Kidney epithelial cell (primary cell): ENCODE data around the gene PEX11A. TPM values are rescaled to one million over a fixed set of nuclear protein-coding genes. Genes with fewer than 3 reads are reported as not detected.

ENCODE experiments used
- DNase-seq: peaks from one replicate; pipeline ENCODE4 v3.0.0-alpha.2; 2010; ENCODE audit warnings: low read depth
- H3K27me3 ChIP-seq: 2 replicates; pipeline ENCODE4 v1.6.0; 2011; ENCODE audit warnings: low read length; ENCODE audit not compliant: control insufficient read depth, insufficient read depth
- H3K36me3 ChIP-seq: 2 replicates; pipeline ENCODE4 v1.5.1; 2011; ENCODE audit warnings: low read length; ENCODE audit not compliant: control insufficient read depth, insufficient read depth
- H3K4me3 ChIP-seq: 2 replicates; pipeline ENCODE4 v1.5.1; 2011; ENCODE audit warnings: low read depth, mild to moderate bottlenecking, control low read depth, low read length
- total RNA-seq: library from RNA; depleted of rRNA; stranded (reverse); fragments of >200 nt; gene quantifications from 2 replicates; pipeline ENCODE4 v1.2.3, GENCODE V29; 2015
- TF ChIP-seq, protein P1 (sequence below): IDR thresholded peaks from 2 replicates; pipeline ENCODE4 v1.5.1; 2011; ENCODE audit warnings: mild to moderate bottlenecking, moderate library complexity, low read length, control low read depth, inconsistent platforms; ENCODE audit not compliant: insufficient read depth, poor library complexity, severe bottlenecking

The PEX11A gene
- total RNA-seq, 1 donor from 2014 or later: 4.8 TPM

DNA sequence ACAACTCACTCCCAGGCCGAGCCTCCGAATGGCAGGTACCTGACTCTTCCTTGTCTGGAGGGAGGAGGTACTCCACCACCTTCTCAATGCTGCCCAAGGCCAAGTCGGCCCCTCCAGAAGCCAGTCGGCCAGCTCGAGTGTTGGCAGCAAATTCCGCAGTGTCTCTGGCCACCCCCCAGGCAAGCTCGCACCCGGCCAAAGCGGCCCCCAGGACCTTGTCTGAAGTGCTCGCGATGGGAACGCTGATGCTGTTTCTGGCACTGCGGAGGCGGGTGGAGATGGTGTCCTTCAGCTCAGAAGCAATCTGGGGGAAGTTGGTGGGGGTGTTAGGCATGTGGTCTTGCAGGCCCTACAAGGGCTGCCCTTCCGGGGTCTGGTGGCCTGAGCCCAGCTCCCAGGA is 20.6 kb downstream of the PEX11A start:
- Histone ChIP-seq H3K27me3 (no peaks in the 10 kb centered on the region), H3K4me3 (no peak overlapping the region), H3K36me3 (no peaks in the 10 kb centered on the region)
- TF ChIP-seq, protein P1, sequence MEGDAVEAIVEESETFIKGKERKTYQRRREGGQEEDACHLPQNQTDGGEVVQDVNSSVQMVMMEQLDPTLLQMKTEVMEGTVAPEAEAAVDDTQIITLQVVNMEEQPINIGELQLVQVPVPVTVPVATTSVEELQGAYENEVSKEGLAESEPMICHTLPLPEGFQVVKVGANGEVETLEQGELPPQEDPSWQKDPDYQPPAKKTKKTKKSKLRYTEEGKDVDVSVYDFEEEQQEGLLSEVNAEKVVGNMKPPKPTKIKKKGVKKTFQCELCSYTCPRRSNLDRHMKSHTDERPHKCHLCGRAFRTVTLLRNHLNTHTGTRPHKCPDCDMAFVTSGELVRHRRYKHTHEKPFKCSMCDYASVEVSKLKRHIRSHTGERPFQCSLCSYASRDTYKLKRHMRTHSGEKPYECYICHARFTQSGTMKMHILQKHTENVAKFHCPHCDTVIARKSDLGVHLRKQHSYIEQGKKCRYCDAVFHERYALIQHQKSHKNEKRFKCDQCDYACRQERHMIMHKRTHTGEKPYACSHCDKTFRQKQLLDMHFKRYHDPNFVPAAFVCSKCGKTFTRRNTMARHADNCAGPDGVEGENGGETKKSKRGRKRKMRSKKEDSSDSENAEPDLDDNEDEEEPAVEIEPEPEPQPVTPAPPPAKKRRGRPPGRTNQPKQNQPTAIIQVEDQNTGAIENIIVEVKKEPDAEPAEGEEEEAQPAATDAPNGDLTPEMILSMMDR: no peak
- DNase-seq: no peak

DNA sequence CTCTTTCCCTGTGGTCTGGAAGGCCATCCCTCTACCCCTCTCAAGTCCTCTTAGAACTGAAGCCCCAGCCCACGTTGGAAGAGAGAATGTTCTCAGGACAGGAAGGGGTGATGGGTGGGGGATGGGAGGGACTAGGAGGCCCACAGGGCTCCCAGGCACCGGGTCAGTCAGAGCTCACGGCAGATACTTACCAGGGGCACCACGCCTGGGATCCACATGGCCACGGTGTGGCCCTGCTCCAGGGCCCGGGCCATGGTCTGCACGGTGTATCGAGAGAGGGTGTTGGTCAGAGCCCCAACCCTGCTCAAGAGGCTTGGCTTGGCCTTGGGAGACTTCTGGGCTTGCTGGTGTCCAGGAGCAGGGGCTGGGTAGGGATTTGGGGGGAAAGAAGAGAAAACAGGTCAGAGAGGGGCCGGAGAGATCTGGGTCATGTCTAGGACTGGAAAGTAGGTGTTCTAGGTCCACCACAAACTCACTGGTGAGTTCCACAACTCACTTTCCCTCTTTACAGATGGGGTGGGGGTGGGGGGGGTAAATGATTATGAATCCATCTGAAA is 21.2 kb downstream of the PEX11A start:
- no peak for DNase-seq
- TF ChIP-seq, protein P1: no peak
- no peaks in the 10 kb centered on the region for H3K36me3 ChIP-seq
- no peak overlapping the region for H3K4me3 ChIP-seq
- no peaks in the 10 kb centered on the region for H3K27me3 ChIP-seq

DNA sequence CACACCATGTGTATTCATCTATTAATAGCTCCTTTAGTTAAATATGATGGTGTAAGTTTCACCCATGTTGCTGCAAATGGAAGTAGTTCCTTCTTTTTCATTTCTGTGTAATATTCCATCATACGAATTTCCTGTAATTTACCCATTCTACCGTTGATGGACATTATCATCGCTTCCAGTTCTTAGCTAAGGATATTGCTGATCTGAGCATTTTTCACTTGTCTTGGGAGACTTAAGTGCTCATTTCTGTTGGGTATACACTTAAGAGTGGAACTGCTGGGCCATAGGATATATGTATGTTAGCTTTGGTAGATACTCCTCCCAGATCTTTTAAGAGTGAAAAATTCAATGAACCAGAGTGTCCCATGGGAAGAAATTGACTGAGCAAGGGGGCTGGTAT is 22.4 kb downstream of the PEX11A start:
- no peak for DNase-seq
- TF ChIP-seq, protein P1: no peak
- no peaks in the 10 kb centered on the region for H3K36me3 ChIP-seq
- H3K27me3 ChIP-seq: no peaks in the 10 kb centered on the region
- no peak overlapping the region for H3K4me3 ChIP-seq

DNA sequence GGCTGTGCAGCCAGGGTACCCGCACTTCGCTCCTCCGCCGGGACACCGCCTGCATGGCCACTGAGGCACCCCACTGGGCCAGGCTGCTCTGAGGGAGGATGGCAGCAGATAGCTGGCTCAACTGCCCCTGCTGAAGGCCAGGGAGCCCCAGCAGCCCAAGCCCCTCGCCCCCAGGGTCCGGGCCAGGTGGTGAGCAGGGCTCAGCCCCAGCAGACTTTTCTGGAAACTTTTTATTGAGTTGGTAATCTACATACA is 22.9 kb downstream of the PEX11A start:
- DNase-seq: no peak
- Histone ChIP-seq H3K27me3 (no peaks in the 10 kb centered on the region), H3K4me3 (no peak overlapping the region), H3K36me3 (no peaks in the 10 kb centered on the region)
- TF ChIP-seq, protein P1: no peak

DNA sequence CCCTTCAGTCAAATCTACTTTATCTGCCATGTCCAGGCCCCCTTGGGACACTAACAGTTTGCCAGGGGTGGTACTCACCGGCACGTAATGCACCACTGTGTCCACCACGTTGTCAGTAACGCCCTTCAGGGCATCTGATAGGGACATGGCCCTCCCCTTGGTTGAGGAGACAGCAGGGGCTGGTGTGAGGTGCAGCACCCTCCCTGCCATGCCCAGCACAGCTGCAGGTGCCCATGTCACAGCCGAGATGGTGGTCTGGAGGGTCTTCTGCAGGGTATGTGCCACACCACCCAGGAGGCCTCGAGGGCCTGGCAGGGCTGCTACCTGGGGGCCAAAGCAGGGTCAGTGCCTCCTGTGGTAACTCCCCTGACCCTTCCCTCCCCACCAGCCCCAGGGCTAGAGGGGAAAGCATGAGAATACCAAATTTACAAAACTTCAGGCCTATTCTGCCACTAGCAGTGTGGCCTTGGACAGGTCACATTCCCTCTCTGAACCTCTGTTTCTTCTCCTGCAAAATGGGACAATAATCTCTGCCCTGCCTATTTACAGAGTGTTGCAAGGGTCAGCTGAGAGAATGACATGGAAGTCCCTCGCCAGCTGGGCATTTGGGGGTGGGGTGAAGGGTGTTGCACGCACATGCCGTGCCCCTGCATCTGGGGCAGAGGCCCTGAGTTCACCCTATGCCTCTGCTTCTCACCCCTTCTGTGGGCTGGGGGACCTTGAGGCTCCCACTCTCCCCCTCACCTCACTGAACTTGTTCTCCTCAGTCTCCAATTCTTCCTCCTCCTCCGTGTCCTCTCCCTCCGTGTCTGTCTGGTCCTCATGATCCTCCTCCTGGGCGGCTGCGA is 23.5 kb downstream of the PEX11A start:
- Histone ChIP-seq H3K27me3 (no peaks in the 10 kb centered on the region), H3K36me3 (no peaks in the 10 kb centered on the region), H3K4me3 (no peak overlapping the region)
- TF ChIP-seq, protein P1: no peak
- no peak for DNase-seq
